ENCODE data around the gene ASIC2.

DNA sequence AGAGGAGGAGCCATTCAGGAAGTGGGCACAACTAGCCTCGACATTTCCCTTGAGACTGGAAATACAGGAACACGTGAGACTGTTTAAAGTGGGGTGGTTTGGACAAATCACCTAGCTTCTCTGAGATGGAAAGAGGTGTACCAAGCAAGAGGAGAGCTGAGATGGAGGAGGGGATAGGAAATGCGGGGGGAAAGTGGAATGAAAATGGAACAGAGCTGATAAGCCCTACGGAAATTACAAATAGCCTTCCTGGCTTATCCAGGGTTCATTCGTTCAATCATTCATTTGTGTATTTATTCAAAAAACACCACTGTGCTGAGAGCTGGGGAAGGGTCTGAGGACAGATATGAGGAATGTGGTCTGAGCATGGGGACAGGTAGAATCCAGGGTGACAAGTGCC lies 64.1 kb downstream of the ASIC2 start:
- TF ChIP-seq, protein P1, sequence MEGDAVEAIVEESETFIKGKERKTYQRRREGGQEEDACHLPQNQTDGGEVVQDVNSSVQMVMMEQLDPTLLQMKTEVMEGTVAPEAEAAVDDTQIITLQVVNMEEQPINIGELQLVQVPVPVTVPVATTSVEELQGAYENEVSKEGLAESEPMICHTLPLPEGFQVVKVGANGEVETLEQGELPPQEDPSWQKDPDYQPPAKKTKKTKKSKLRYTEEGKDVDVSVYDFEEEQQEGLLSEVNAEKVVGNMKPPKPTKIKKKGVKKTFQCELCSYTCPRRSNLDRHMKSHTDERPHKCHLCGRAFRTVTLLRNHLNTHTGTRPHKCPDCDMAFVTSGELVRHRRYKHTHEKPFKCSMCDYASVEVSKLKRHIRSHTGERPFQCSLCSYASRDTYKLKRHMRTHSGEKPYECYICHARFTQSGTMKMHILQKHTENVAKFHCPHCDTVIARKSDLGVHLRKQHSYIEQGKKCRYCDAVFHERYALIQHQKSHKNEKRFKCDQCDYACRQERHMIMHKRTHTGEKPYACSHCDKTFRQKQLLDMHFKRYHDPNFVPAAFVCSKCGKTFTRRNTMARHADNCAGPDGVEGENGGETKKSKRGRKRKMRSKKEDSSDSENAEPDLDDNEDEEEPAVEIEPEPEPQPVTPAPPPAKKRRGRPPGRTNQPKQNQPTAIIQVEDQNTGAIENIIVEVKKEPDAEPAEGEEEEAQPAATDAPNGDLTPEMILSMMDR (IDR thresholded peaks at IDR 0.05; ENCODE audit: low read length) = no peak
- no peak for TF ChIP-seq EZH2 (IDR thresholded peaks at IDR 0.05; ENCODE audit: borderline replicate concordance, low read length)

All from OCI-LY1 (cell line).